H1 (cell line): ENCODE measurements around the gene DNLZ. TPM values are rescaled to one million over a fixed set of nuclear protein-coding genes. Genes with fewer than 3 reads are reported as not detected.
A peak's percentile ranks its signal among the peaks of the same experiment; 100 is the strongest.

ENCODE experiments used
- CTCF ChIA-PET: fragments of 300-600 bp; sonication (Branson Sonifier 250); formaldehyde crosslinking; loops from one replicate; lab custom pipeline; 2021; ENCODE audit not compliant: partially characterized antibody; lab: Charles Lee
- POLR2A ChIA-PET: fragments of 300-600 bp; sonication (Branson Sonifier 250); formaldehyde crosslinking; loops from one replicate; lab custom pipeline; 2021; ENCODE audit warnings: inconsistent platforms; ENCODE audit not compliant: partially characterized antibody; lab: Charles Lee
- DNase-seq, 2 experiments: peaks; one replicate each; pipeline versions ENCODE4 v3.0.0 to v3.0.0-alpha.2; 2010 to 2022; ENCODE audit warnings: low spot score in 2 of 2, low read depth in 1 of 2, mixed read lengths in 1 of 2
- FAIRE-seq: peaks from 2 replicates; lab custom pipeline; 2011; peaks lifted over from hg19 to GRCh38; lab: Jason Lieb, UNC
- H2AFZ ChIP-seq: 2 replicates; pipeline ENCODE4 v1.8.1; 2012; ENCODE audit warnings: low read length, inconsistent platforms
- H2AK5ac ChIP-seq: 2 replicates; pipeline ENCODE4 v1.6.1; 2013; ENCODE audit warnings: low read depth, low read length
- H2BK120ac ChIP-seq: replicated peaks from 2 replicates; pipeline ENCODE3; 2013; ENCODE audit warnings: low read depth, low read length, inconsistent platforms
- H2BK12ac ChIP-seq: 2 replicates; pipeline ENCODE4 v1.6.1; 2013; ENCODE audit warnings: low read depth, low read length
- H2BK15ac ChIP-seq: 2 replicates; pipeline ENCODE4 v1.6.1; 2013; ENCODE audit warnings: low read length
- H2BK20ac ChIP-seq: 2 replicates; pipeline ENCODE4 v1.6.1; 2013; ENCODE audit warnings: low read length
- H2BK5ac ChIP-seq: 2 replicates; pipeline ENCODE4 v1.6.1; 2013; ENCODE audit warnings: low read depth, low read length
- H3K14ac ChIP-seq: 2 replicates; pipeline ENCODE4 v1.6.1; 2013; ENCODE audit warnings: inconsistent platforms; ENCODE audit not compliant: insufficient read length
- H3K18ac ChIP-seq: 2 replicates; pipeline ENCODE4 v1.6.1; 2013; ENCODE audit warnings: low read length; ENCODE audit errors: extremely low read depth
- H3K23ac ChIP-seq: 2 replicates; pipeline ENCODE4 v1.6.1; 2013; ENCODE audit warnings: inconsistent platforms; ENCODE audit not compliant: insufficient read length
- H3K23me2 ChIP-seq: 2 replicates; pipeline ENCODE4 v1.6.1; 2013; ENCODE audit warnings: low read depth, low read length
- H3K27ac ChIP-seq: 2 replicates; pipeline ENCODE4 v1.6.1; 2011; ENCODE audit warnings: low read depth, low read length, inconsistent platforms
- H3K27me3 ChIP-seq, 4 experiments: replicated peaks in 1 of 4; 1 replicate in 1 of 4; 2 replicates in 3 of 4; pipeline versions ENCODE4 v1.6.1 to v1.8.1; 2011 to 2013; ENCODE audit warnings: low read length in 3 of 4, mild to moderate bottlenecking in 3 of 4, inconsistent platforms in 2 of 4, mixed read lengths in 2 of 4, moderate library complexity in 1 of 4; ENCODE audit not compliant: control insufficient read depth in 3 of 4, insufficient read depth in 3 of 4; ENCODE audit errors: extremely low read depth in 1 of 4
- H3K36me3 ChIP-seq, 4 experiments: 2 replicates each; pipeline versions ENCODE4 v1.6.1 to v1.8.1; 2011 to 2013; ENCODE audit warnings: mild to moderate bottlenecking in 4 of 4, low read length in 3 of 4, moderate library complexity in 2 of 4, control low read depth in 1 of 4, inconsistent platforms in 1 of 4; ENCODE audit not compliant: insufficient read depth in 4 of 4, control insufficient read depth in 2 of 4
- H3K4ac ChIP-seq: replicated peaks from 2 replicates; pipeline ENCODE3; 2013; ENCODE audit warnings: low read length, low read depth, mixed read lengths, inconsistent platforms; ENCODE audit not compliant: insufficient read length
- H3K4me1 ChIP-seq, 4 experiments: replicated peaks in 1 of 4; 1 replicate in 1 of 4; 2 replicates in 3 of 4; pipeline versions ENCODE4 v1.6.1 to v1.8.1; 2011 to 2013; ENCODE audit warnings: low read length in 3 of 4, inconsistent platforms in 2 of 4, mixed read lengths in 1 of 4; ENCODE audit not compliant: insufficient read depth in 4 of 4, control insufficient read depth in 3 of 4
- H3K4me2 ChIP-seq, 2 experiments: 2 replicates each; pipeline versions ENCODE4 v1.6.1 to v1.8.1; 2011 to 2013; ENCODE audit warnings: low read depth in 2 of 2, low read length in 2 of 2, control low read depth in 1 of 2, inconsistent platforms in 1 of 2, mild to moderate bottlenecking in 1 of 2; ENCODE audit not compliant: insufficient read depth in 1 of 2
- H3K4me3 ChIP-seq, 4 experiments: fragments of 200-600, 300-600 bp in 1 of 4; sonication (generic), shearing (Covaris generic), sonication (Bioruptor Twin) in 1 of 4; 2 replicates each; pipeline versions ENCODE4 v1.5.1 to v1.8.1; 2011 to 2016; ENCODE audit warnings: low read length in 4 of 4, low read depth in 3 of 4, control low read depth in 2 of 4, inconsistent platforms in 2 of 4, mild to moderate bottlenecking in 2 of 4, mixed read lengths in 1 of 4, moderate library complexity in 1 of 4; ENCODE audit not compliant: insufficient read depth in 2 of 4; ENCODE audit errors: extremely low read depth in 1 of 4
- H3K56ac ChIP-seq: replicated peaks from 2 replicates; pipeline ENCODE3; 2013; ENCODE audit warnings: low read depth, mild to moderate bottlenecking, mixed read lengths, low read length, inconsistent platforms; ENCODE audit not compliant: insufficient read length
- H3K79me1 ChIP-seq: 2 replicates; pipeline ENCODE4 v1.6.1; 2013; ENCODE audit warnings: low read depth, low read length, control low read depth
- H3K79me2 ChIP-seq, 2 experiments: 2 replicates each; pipeline versions ENCODE4 v1.6.1 to v1.8.1; 2012 to 2013; ENCODE audit warnings: low read length in 2 of 2, mild to moderate bottlenecking in 2 of 2, inconsistent platforms in 1 of 2; ENCODE audit not compliant: insufficient read depth in 2 of 2, control insufficient read depth in 1 of 2
- H3K9ac ChIP-seq, 4 experiments: replicated peaks in 1 of 4; 1 replicate in 1 of 4; 2 replicates in 3 of 4; pipeline versions ENCODE4 v1.6.1 to v1.8.1; 2011 to 2013; ENCODE audit warnings: low read depth in 3 of 4, low read length in 3 of 4, control low read depth in 2 of 4, mild to moderate bottlenecking in 2 of 4, moderate library complexity in 2 of 4, inconsistent platforms in 1 of 4; ENCODE audit errors: extremely low read depth in 1 of 4
- H3K9me3 ChIP-seq, 2 experiments: 2 replicates each; pipeline versions ENCODE4 v1.6.1 to v1.8.1; 2012 to 2013; ENCODE audit warnings: mild to moderate bottlenecking in 2 of 2, moderate library complexity in 2 of 2, control low read depth in 1 of 2, inconsistent platforms in 1 of 2, low read depth in 1 of 2, low read length in 1 of 2, mixed read lengths in 1 of 2; ENCODE audit not compliant: insufficient read depth in 2 of 2
- H4K20me1 ChIP-seq, 2 experiments: replicated peaks in 1 of 2; 2 replicates each; pipeline versions ENCODE3 to v1.8.1; 2011 to 2013; ENCODE audit warnings: inconsistent platforms in 2 of 2, low read length in 2 of 2, mild to moderate bottlenecking in 1 of 2; ENCODE audit not compliant: insufficient read depth in 2 of 2, control insufficient read depth in 1 of 2
- H4K5ac ChIP-seq: 2 replicates; pipeline ENCODE4 v1.6.1; 2013; ENCODE audit warnings: low read length, low read depth, mixed read lengths, inconsistent platforms; ENCODE audit not compliant: insufficient read length
- H4K8ac ChIP-seq: 2 replicates; pipeline ENCODE4 v1.8.0; 2013; ENCODE audit warnings: mild to moderate bottlenecking, moderate library complexity, low read length, inconsistent platforms; ENCODE audit not compliant: insufficient read depth; ENCODE audit errors: extremely low read depth
- H4K91ac ChIP-seq: replicated peaks from 2 replicates; pipeline ENCODE3; 2013; ENCODE audit warnings: low read length, mixed read lengths, inconsistent platforms; ENCODE audit not compliant: insufficient read length
- ASH2L ChIP-seq: fragments of 200-600, 300-600 bp; sonication (generic); IDR thresholded peaks from one replicate; pipeline ENCODE4 v1.7.1; 2017; ENCODE audit warnings: low read length
- BCL11A ChIP-seq, 2 experiments: IDR thresholded peaks; one replicate each; pipeline ENCODE4 v1.6.1; 2011; ENCODE audit warnings: low read depth in 2 of 2, low read length in 2 of 2, mild to moderate bottlenecking in 2 of 2
- CBX5 ChIP-seq: fragments of 300-800, 300-1000 bp; sonication (generic); IDR thresholded peaks from 2 replicates; pipeline ENCODE4 v1.7.1; 2016; ENCODE audit warnings: antibody characterized with exemption, low read length, low read depth
- CBX8 ChIP-seq: fragments of 300-800, 300-1000 bp; sonication (generic); IDR thresholded peaks from 2 replicates; pipeline ENCODE4 v1.7.1; 2016; ENCODE audit warnings: low read depth, low read length, borderline replicate concordance
- CEBPB ChIP-seq: IDR thresholded peaks from 2 replicates; pipeline ENCODE4 v1.6.1; 2012; ENCODE audit warnings: low read depth, low read length
- EZH2 ChIP-seq: fragments of 200-600 bp; sonication (generic); IDR thresholded peaks from 2 replicates; pipeline ENCODE4 v1.7.1; 2012; ENCODE audit warnings: low read depth, mild to moderate bottlenecking, moderate library complexity, low read length, inconsistent platforms; ENCODE audit not compliant: severe bottlenecking
- GTF2F1 ChIP-seq: IDR thresholded peaks from 2 replicates; pipeline ENCODE4 v1.6.1; 2012; ENCODE audit warnings: low read depth, low read length, improper control_type of control experiment, borderline replicate concordance
- RAD21 ChIP-seq, 2 experiments: IDR thresholded peaks in 1 of 2; conservative IDR thresholded peaks in 1 of 2; 2 replicates each; pipeline ENCODE4 v1.6.1; 2011; ENCODE audit warnings: low read depth in 2 of 2, low read length in 2 of 2, improper control_type of control experiment in 1 of 2, inconsistent platforms in 1 of 2, mild to moderate bottlenecking in 1 of 2, moderate library complexity in 1 of 2
- SAP30 ChIP-seq: fragments of 300-600 bp; sonication (generic); IDR thresholded peaks from 2 replicates; pipeline ENCODE4 v1.7.1; 2012; ENCODE audit warnings: low read length, moderate library complexity, mild to moderate bottlenecking, inconsistent platforms; ENCODE audit not compliant: insufficient read depth, insufficient replicate concordance
- SP1 ChIP-seq: IDR thresholded peaks from 2 replicates; pipeline ENCODE4 v1.6.1; 2011; ENCODE audit warnings: low read depth, low read length
- TAF1 ChIP-seq: IDR thresholded peaks from 2 replicates; pipeline ENCODE4 v1.6.1; 2011; ENCODE audit warnings: mild to moderate bottlenecking, low read depth, low read length
- TCF12 ChIP-seq: IDR thresholded peaks from 2 replicates; pipeline ENCODE4 v1.6.1; 2011; ENCODE audit warnings: low read depth, mild to moderate bottlenecking, low read length
- WGBS, 2 experiments: shearing (Covaris generic) in 1 of 2; methylation state at CpG; one replicate each; pipeline versions ENCODE4 v1.1.6 to v1.1.7; 2013 to 2015; ENCODE audit warnings: low lambda C conversion rate in 2 of 2, mixed read lengths in 2 of 2, inconsistent platforms in 1 of 2, low coverage in 1 of 2, missing lambda C conversion rate in 1 of 2; ENCODE audit not compliant: insufficient replicate concordance in 2 of 2, insufficient coverage in 1 of 2, insufficient read length in 1 of 2; ENCODE audit errors: extremely low coverage in 1 of 2, missing lambda C conversion rate in 1 of 2; 5-methylcytosine and 5-hydroxymethylcytosine counted together
- polyA plus RNA-seq, 7 experiments: library from polyadenylated mRNA; depleted of rRNA in 3 of 7; stranded (reverse) in 5 of 7; unstranded in 2 of 7; fragments of >200 nt in 5 of 7; fragments of 200-250 nt in 2 of 7; gene quantifications; 1 replicate in 5 of 7; 2 replicates in 1 of 7; 4 replicates in 1 of 7; pipeline versions ENCODE4 v1.2.1 to v1.2.3, GENCODE V29; 2011 to 2013; ENCODE audit warnings: missing spikeins in 2 of 7, mixed read lengths in 2 of 7
- total RNA-seq: library from RNA; stranded (reverse); fragmentation: NEBNext Ultra II Directional; extraction: Animal tissue kit (Norgen Biotek cat#: 25700); gene quantifications from 2 replicates; pipeline ENCODE4 v1.2.1, GENCODE V29; 2021
- TF ChIP-seq, protein P1 (sequence below): IDR thresholded peaks from 2 replicates; pipeline ENCODE4 v1.6.1; 2012; ENCODE audit warnings: inconsistent platforms

Gene DNLZ
- total and polyA plus RNA-seq, 2 of the 8 experiments (the other 6 are each of a cell fraction or from before 2014, with no cell fraction given): 11.6 to 17.9 TPM

DNA sequence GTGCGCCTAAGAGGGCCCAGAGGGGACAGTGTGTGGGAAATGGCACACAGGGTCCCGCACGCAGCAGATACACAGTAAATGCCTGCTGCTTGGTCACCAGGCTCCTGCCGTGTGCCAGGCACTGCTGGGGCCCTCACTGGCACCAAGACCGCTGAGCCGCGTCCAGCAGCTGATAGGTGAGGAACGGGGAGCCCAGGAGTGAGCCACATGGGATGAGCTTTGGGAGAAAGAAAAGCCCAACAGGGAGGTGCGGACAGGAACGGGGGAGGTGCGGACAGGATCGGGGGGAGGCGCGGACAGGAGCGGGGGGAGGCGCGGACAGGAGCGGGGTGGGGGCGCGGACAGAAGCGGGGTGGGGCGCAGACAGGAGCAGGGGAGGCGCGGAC, 19.7 kb downstream of the DNLZ start:
- H2AK5ac ChIP-seq: peak overlapping the region; percentile 93; the same call in 1 of the 2 replicates
- no peak overlapping the region for H3K4ac ChIP-seq
- peaks cover 0 to 19% (median 10%) of the 10 kb centered on the region in 4 experiments; a peak in 6 of 7 replicates for H3K4me1 ChIP-seq
- no peak overlapping the region for H4K91ac ChIP-seq
- no peak overlapping the region for H3K4me3 ChIP-seq
- no peaks in the 10 kb centered on the region for H4K20me1 ChIP-seq
- H3K9me3 ChIP-seq: no peaks in the 10 kb centered on the region
- H3K36me3 ChIP-seq: no peaks in the 10 kb centered on the region
- H3K4me2 ChIP-seq: no peak overlapping the region
- H2BK20ac ChIP-seq: no peak overlapping the region
- H4K8ac ChIP-seq: peak overlapping the region; percentile 43
- no peak overlapping the region for H4K5ac ChIP-seq
- H3K79me2 ChIP-seq: no peaks in the 10 kb centered on the region
- H2AFZ ChIP-seq: no peak overlapping the region
- ChIA-PET CTCF (interaction anchor here (1.4 to 7.9 kb wide), 4 partner anchors 10 to 27 kb away, joined by 3 to 80 read pairs (median 20); partner anchors contain the start of genes DNLZ and GPSM1), POLR2A (interaction anchor here (1.0 to 8.0 kb wide), 4 partner anchors 10 to 64 kb away, joined by 3 to 137 read pairs (median 5); partner anchors contain the start of gene DNLZ)
- no peak overlapping the region for H2BK120ac ChIP-seq
- H3K14ac ChIP-seq: no peak overlapping the region
- WGBS, 2 experiments: 98% methylated on average over 10 of the region's 24 CpGs; no CpG with 5 or more reads in 1 of the 2 experiments
- H3K9ac ChIP-seq: no peak overlapping the region
- FAIRE-seq: no peak
- no peaks in the 10 kb centered on the region for H3K79me1 ChIP-seq
- H3K27me3 ChIP-seq: no peaks in the 10 kb centered on the region
- no peak overlapping the region for H2BK12ac ChIP-seq
- peaks cover 2% of the 10 kb centered on the region; the same call in 1 of the 2 replicates for H3K23me2 ChIP-seq
- no peak overlapping the region for H3K27ac ChIP-seq
- 0 out of 2 replicates have a peak overlapping the region, but pooled peaks have one; percentile 85 for H2BK5ac ChIP-seq
- H2BK15ac ChIP-seq: no peak overlapping the region
- no peak overlapping the region for H3K23ac ChIP-seq
- H3K18ac ChIP-seq: no peak overlapping the region; the same call in 1 of the 2 replicates
- DNase-seq: no peak
- H3K56ac ChIP-seq: no peak overlapping the region
- TF ChIP-seq, protein P1, sequence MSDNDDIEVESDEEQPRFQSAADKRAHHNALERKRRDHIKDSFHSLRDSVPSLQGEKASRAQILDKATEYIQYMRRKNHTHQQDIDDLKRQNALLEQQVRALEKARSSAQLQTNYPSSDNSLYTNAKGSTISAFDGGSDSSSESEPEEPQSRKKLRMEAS: no peak
- TF ChIP-seq TCF12 (no peak), CEBPB (no peak), SAP30 (no peak), BCL11A (IDR thresholded peaks at IDR 0.05; ENCODE audit: low read depth in 2 of 2, low read length in 2 of 2) (no peak), SP1 (no peak), CBX8 (no peak), RAD21 (IDR thresholded peaks at IDR 0.05 in 1 of 2, conservative IDR thresholded peaks at IDR 0.05 in 1 of 2; ENCODE audit: low read depth in 2 of 2, low read length in 2 of 2) (no peak), ASH2L (no peak), EZH2 (no peak), TAF1 (no peak), GTF2F1 (no peak), CBX5 (no peak)
